HepG2 (cell line): ENCODE measurements around the gene FUT6. TPM values are rescaled to one million over a fixed set of nuclear protein-coding genes. Genes with fewer than 3 reads are reported as not detected.
A peak's percentile ranks its signal among the peaks of the same experiment; 100 is the strongest.

Experiments used
- ATAC-seq: fragments of 200-7000 bp; cut with Tn5 transposase; 3 replicates; pipeline ENCODE4 v1.9.1; 2020; ENCODE audit warnings: mild to moderate bottlenecking, moderate library complexity
- BruUV-seq: library from RNA; stranded (reverse); fragments of 400-500 nt; replicated peaks from 2 replicates; lab custom pipeline; 2021; lab: Mats Ljungman, UMichigan
- CTCF ChIA-PET: fragments of 300-600 bp; formaldehyde crosslinking; extraction: SDS; loops from one replicate; lab custom pipeline; 2021; ENCODE audit warnings: low total read pairs, inconsistent platforms, low intra/inter-chr PET ratio; lab: Yijun Ruan, JAX
- POLR2A ChIA-PET: fragments of 350-600 bp; sonication (Branson Sonifier 250); formaldehyde crosslinking; loops from one replicate; lab custom pipeline; 2020; ENCODE audit warnings: antibody characterized with exemption, inconsistent platforms; lab: Yijun Ruan, JAX
- DNase-seq: peaks from one replicate; pipeline ENCODE4 v3.0.0-alpha.2; 2015; ENCODE audit warnings: low spot score
- FAIRE-seq: peaks from 3 replicates; lab custom pipeline; 2011; peaks lifted over from hg19 to GRCh38; lab: Jason Lieb, UNC
- H2AFZ ChIP-seq: one replicate; pipeline ENCODE4 v1.6.1; 2011; ENCODE audit warnings: low read length, inconsistent platforms
- H3K27ac ChIP-seq: fragments of 300-600 bp; 3 replicates; pipeline ENCODE4 v1.8.0; 2011; ENCODE audit warnings: mixed run types, mild to moderate bottlenecking, mixed read lengths, low read length, inconsistent platforms; ENCODE audit not compliant: insufficient read depth; ENCODE audit errors: extremely low read length
- H3K27me3 ChIP-seq, 2 experiments: fragments of 200-600 bp in 1 of 2; 2 replicates in 1 of 2; 3 replicates in 1 of 2; pipeline versions ENCODE4 v1.6.0 to v1.8.0; 2011; ENCODE audit warnings: low read length in 2 of 2, mild to moderate bottlenecking in 2 of 2, moderate library complexity in 2 of 2, inconsistent platforms in 1 of 2; ENCODE audit not compliant: insufficient read depth in 2 of 2, control insufficient read depth in 1 of 2
- H3K36me3 ChIP-seq, 2 experiments: fragments of 200-600 bp in 1 of 2; replicated peaks in 1 of 2; 2 replicates in 1 of 2; 3 replicates in 1 of 2; pipeline versions ENCODE4 v1.5.1 to v1.8.0; 2011; ENCODE audit warnings: low read length in 2 of 2, inconsistent platforms in 1 of 2; ENCODE audit not compliant: insufficient read depth in 2 of 2, control insufficient read depth in 1 of 2
- H3K4me1 ChIP-seq: 2 replicates; pipeline ENCODE4 v1.5.1; 2012; ENCODE audit warnings: low read length, inconsistent platforms; ENCODE audit not compliant: insufficient read depth
- H3K4me2 ChIP-seq: 2 replicates; pipeline ENCODE4 v1.6.0; 2011; ENCODE audit warnings: low read depth, low read length, inconsistent platforms
- H3K4me3 ChIP-seq, 3 experiments: fragments of 200-600 bp in 1 of 3; sonication (generic), shearing (Covaris generic) in 1 of 3; replicated peaks in 1 of 3; 2 replicates each; pipeline ENCODE4 v1.5.1; 2011 to 2016; ENCODE audit warnings: low read length in 3 of 3, inconsistent platforms in 2 of 3, low read depth in 2 of 3, mild to moderate bottlenecking in 2 of 3, control low read depth in 1 of 3, mixed read lengths in 1 of 3; ENCODE audit not compliant: insufficient read depth in 1 of 3
- H3K79me2 ChIP-seq: one replicate; pipeline ENCODE4 v1.6.1; 2011; ENCODE audit warnings: low read length, inconsistent platforms; ENCODE audit not compliant: insufficient read depth
- H3K9ac ChIP-seq: 2 replicates; pipeline ENCODE4 v1.6.0; 2011; ENCODE audit warnings: mild to moderate bottlenecking, low read depth, low read length, inconsistent platforms; ENCODE audit not compliant: insufficient read depth
- H3K9me3 ChIP-seq: 2 replicates; pipeline ENCODE4 v1.5.1; 2012; ENCODE audit warnings: mild to moderate bottlenecking, low read length
- H4K20me1 ChIP-seq: 2 replicates; pipeline ENCODE4 v1.6.0; 2011; ENCODE audit warnings: inconsistent platforms, mild to moderate bottlenecking, low read length, moderate library complexity; ENCODE audit not compliant: insufficient read depth
- CSRNP2 ChIP-seq: sonication (generic); formaldehyde crosslinking; conservative IDR thresholded peaks from 2 replicates; pipeline ENCODE4 v1.8.0; 2022; ENCODE audit warnings: low read depth, missing genetic modification reagents
- ELF1 ChIP-seq: sonication (generic); formaldehyde crosslinking; IDR thresholded peaks from 2 replicates; pipeline ENCODE4 v1.4.0; 2020; ENCODE audit warnings: missing genetic modification reagents
- FOXP1 ChIP-seq, 2 experiments: fragments of 450-650 bp in 1 of 2; IDR thresholded peaks; 2 replicates each; pipeline ENCODE4 v1.6.1; 2017 to 2018; ENCODE audit warnings: antibody characterized with exemption in 1 of 2
- HMG20A ChIP-seq: IDR thresholded peaks from 2 replicates; pipeline ENCODE4 v1.6.1; 2016; ENCODE audit warnings: borderline replicate concordance
- KDM1A ChIP-seq: IDR thresholded peaks from 2 replicates; pipeline ENCODE4 v1.6.1; 2016; ENCODE audit warnings: missing compliant biosample characterization
- LBX2 ChIP-seq: sonication (generic); formaldehyde crosslinking; IDR thresholded peaks from 2 replicates; pipeline ENCODE4 v1.5.0; 2020; ENCODE audit warnings: missing genetic modification reagents, mild to moderate bottlenecking, borderline replicate concordance
- PREB ChIP-seq: sonication (generic); formaldehyde crosslinking; IDR thresholded peaks from 2 replicates; pipeline ENCODE4 v1.4.0; 2020; ENCODE audit warnings: missing genetic modification reagents
- RCOR2 ChIP-seq: IDR thresholded peaks from 2 replicates; pipeline ENCODE4 v1.6.1; 2016; ENCODE audit warnings: missing biosample characterization, missing genetic modification reagents
- REPIN1 ChIP-seq: sonication (generic); formaldehyde crosslinking; IDR thresholded peaks from 2 replicates; pipeline ENCODE4 v1.8.0; 2022; ENCODE audit warnings: missing genetic modification reagents, low read depth, mild to moderate bottlenecking, borderline replicate concordance
- RXRB ChIP-seq: IDR thresholded peaks from 2 replicates; pipeline ENCODE4 v1.6.1; 2016; ENCODE audit warnings: borderline replicate concordance, missing genetic modification reagents, missing compliant biosample characterization
- SMARCE1 ChIP-seq: fragments of 450-650 bp; IDR thresholded peaks from 2 replicates; pipeline ENCODE4 v1.6.1; 2017; ENCODE audit warnings: borderline replicate concordance
- SP140L ChIP-seq: sonication (generic); formaldehyde crosslinking; IDR thresholded peaks from 2 replicates; pipeline ENCODE4 v1.4.0; 2020; ENCODE audit warnings: missing genetic modification reagents, borderline replicate concordance
- TCF7 ChIP-seq: sonication (generic); IDR thresholded peaks from 2 replicates; pipeline ENCODE4 v1.6.1; 2016; ENCODE audit warnings: antibody characterized with exemption, low read depth
- YEATS2 ChIP-seq: sonication (generic); formaldehyde crosslinking; IDR thresholded peaks from 2 replicates; pipeline ENCODE4 v1.4.0; 2020; ENCODE audit warnings: missing genetic modification reagents, borderline replicate concordance
- ZFP90 ChIP-seq: sonication (generic); formaldehyde crosslinking; IDR thresholded peaks from 2 replicates; pipeline ENCODE4 v1.8.0; 2022; ENCODE audit warnings: missing genetic modification reagents, mild to moderate bottlenecking, inconsistent platforms, borderline replicate concordance
- ZNF513 ChIP-seq: sonication (generic); formaldehyde crosslinking; conservative IDR thresholded peaks from 2 replicates; pipeline ENCODE4 v1.5.0; 2020; ENCODE audit warnings: missing genetic modification reagents
- ZNF574 ChIP-seq: sonication (generic); formaldehyde crosslinking; IDR thresholded peaks from 2 replicates; pipeline ENCODE4 v1.4.0; 2020; ENCODE audit warnings: missing genetic modification reagents
- WGBS: methylation state at CpG from one replicate; pipeline ENCODE4 v1.1.6; 2017; ENCODE audit warnings: low lambda C conversion rate; 5-methylcytosine and 5-hydroxymethylcytosine counted together
- in situ Hi-C: cut with HindIII; loops from 2 replicates; pipeline ENCODE4 v1.10.0; 2017; ENCODE audit warnings: low pct_unique_long_range_greater_than_20kb; ENCODE audit not compliant: extremely low pct_ligation_motif_present
- intact Hi-C: fragments of 100-400 bp; cut with micrococcal nuclease; formaldehyde crosslinking; loops from one replicate; pipeline ENCODE4 v1.10.0; 2022; ENCODE audit not compliant: unreplicated experiment
- polyA plus RNA-seq, 8 experiments: library from polyadenylated mRNA; depleted of rRNA in 3 of 8; stranded (reverse) in 7 of 8; unstranded in 1 of 8; fragments of >200 nt; fragmentation: Illumina TruSeq in 4 of 8; extraction: Trizol in 4 of 8; gene quantifications; 2 replicates each; pipeline versions ENCODE4 v1.2.1 to v1.2.3, GENCODE V29; 2011 to 2016; ENCODE audit warnings: low read depth in 4 of 8, missing spikeins in 1 of 8, mixed read lengths in 1 of 8; ENCODE audit not compliant: insufficient read depth in 1 of 8
- total RNA-seq, 5 experiments: library from RNA; depleted of rRNA; stranded (reverse); fragments of >200 nt; fragmentation: Illumina TruSeq; extraction: Trizol; gene quantifications; 2 replicates each; pipeline ENCODE4 v1.2.3, GENCODE V29; 2016; ENCODE audit warnings: low read depth in 1 of 5

FUT6 gene
- total and polyA plus RNA-seq, 2 of the 13 experiments (the other 11 are each of a cell fraction or from before 2014, with no cell fraction given): 8.2 to 27.7 TPM

GRCh38 chr19:5880604-5881078, 41.1 kb upstream of the FUT6 start:
- Histone ChIP-seq H3K79me2 (no peaks in the 10 kb centered on the region), H2AFZ (no peak overlapping the region), H3K9me3 (no peaks in the 10 kb centered on the region), H3K9ac (peak overlapping the region; percentile 68), H3K36me3 (no peaks in the 10 kb centered on the region), H3K4me3 (peak overlapping the region in 1 of 3 experiments; percentile 22; a peak in 1 of 6 replicates), H3K4me1 (peaks cover 87% of the 10 kb centered on the region), H3K27ac (peak overlapping the region; percentile 84), H3K4me2 (peak overlapping the region; percentile 59), H3K27me3 (no peaks in the 10 kb centered on the region), H4K20me1 (no peaks in the 10 kb centered on the region)
- TSS peak; percentile 80 for BruUV-seq
- DNase-seq: peak; percentile 90
- ChIA-PET CTCF (no interaction called here), POLR2A (interaction anchor here (0.8 to 3.1 kb wide), 8 partner anchors 9 to 161 kb away, joined by 3 to 37 read pairs (median 6); partner anchors contain the start of genes CATSPERD, FUT5, FUT6 and LONP1)
- intact Hi-C loops (no loop called here), in situ Hi-C loops (no loop called here)
- FAIRE-seq: peak; percentile 21
- WGBS: 5% methylated on average over 12 of the region's 15 CpGs
- ATAC-seq: peak; percentile 89
- TF ChIP-seq ZNF513 (CRISPR knock-in tag) (no peak), KDM1A (CRISPR knock-in tag) (peak; percentile 84; the same call in 1 of the 2 replicates), SP140L (CRISPR knock-in tag) (0 out of 2 replicates have a peak, but pooled peaks have one; percentile 41), HMG20A (CRISPR knock-in tag) (0 out of 2 replicates have a peak, but pooled peaks have one; percentile 45), ZFP90 (CRISPR knock-in tag) (peak; percentile 90), ELF1 (CRISPR knock-in tag) (0 out of 2 replicates have a peak, but pooled peaks have one; percentile 21), LBX2 (CRISPR knock-in tag) (no peak), ZNF574 (CRISPR knock-in tag) (no peak; the same call in 1 of the 2 replicates), RCOR2 (peak; percentile 67; the same call in 1 of the 2 replicates), CSRNP2 (no peak), REPIN1 (CRISPR knock-in tag) (peak; percentile 54; the same call in 1 of the 2 replicates), RXRB (CRISPR knock-in tag) (peak; percentile 88), YEATS2 (CRISPR knock-in tag) (no peak), SMARCE1 (no peak), PREB (CRISPR knock-in tag) (no peak), FOXP1 (IDR thresholded peaks at IDR 0.05) (no peak), FOXP1 (CRISPR knock-in tag; IDR thresholded peaks at IDR 0.05) (peak; percentile 61; the same call in 1 of the 2 replicates), TCF7 (peak; percentile 84)
